Hepatocyte (in vitro differentiated cells): ENCODE data around the gene ABR.

Experiments used
- CTCF ChIP-seq: fragments of 200-600 bp; sonication (generic); IDR thresholded peaks from 2 replicates; pipeline ENCODE4 v1.5.1; 2016; ENCODE audit warnings: antibody characterized with exemption, mild to moderate bottlenecking; ENCODE audit not compliant: poor library complexity
- EZH2phosphoT487 ChIP-seq: fragments of 200-600 bp; sonication (generic); IDR thresholded peaks from one replicate; pipeline ENCODE4 v1.6.1; 2018; ENCODE audit warnings: antibody characterized with exemption, mild to moderate bottlenecking, low read depth, moderate library complexity; ENCODE audit not compliant: unreplicated experiment, severe bottlenecking

DNA sequence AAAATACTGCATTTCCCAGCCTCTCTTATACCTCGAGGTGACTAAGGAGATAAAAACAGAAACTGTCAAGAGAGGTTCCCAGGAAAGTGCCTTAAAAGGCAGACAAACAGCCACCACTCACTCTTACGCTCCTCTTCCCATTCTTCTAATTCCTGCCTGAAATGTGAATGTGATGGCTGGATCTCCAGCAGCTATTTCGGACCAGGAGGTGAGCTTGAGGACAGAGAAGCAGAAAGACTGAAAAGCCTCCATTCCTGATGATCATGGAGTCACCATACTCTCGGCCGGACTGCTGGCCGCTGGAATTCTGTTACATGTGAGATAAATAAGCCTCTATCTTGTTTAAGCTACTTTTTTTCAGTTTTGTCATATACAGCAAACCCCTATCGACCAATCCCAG is 41.4 kb upstream of the ABR start:
- TF ChIP-seq CTCF (no peak), EZH2phosphoT487 (no peak)
